DLD1 (cell line): ENCODE results near the gene THAP4.

Experiments
- in situ Hi-C: cut with HindIII; loops from 2 replicates; pipeline ENCODE4 v1.10.0; 2017; ENCODE audit warnings: low sequenced_read_pairs

The THAP4 gene

GRCh38 chr2:241534701-241535375 is 102.1 kb downstream of the THAP4 start:
- in situ Hi-C loops, result no loop called here
